Epithelial cell of proximal tubule (primary cell): ENCODE measurements around the gene NHS. TPM values are rescaled to one million over a fixed set of nuclear protein-coding genes. Genes with fewer than 3 reads are reported as not detected.

ENCODE experiments used
- DNase-seq: peaks from one replicate; pipeline ENCODE4 v3.0.0-alpha.2; 2011; ENCODE audit warnings: low read depth
- H3K4me3 ChIP-seq: 2 replicates; pipeline ENCODE4 v1.5.1; 2011; ENCODE audit warnings: low read depth, mild to moderate bottlenecking, low read length
- total RNA-seq: library from RNA; depleted of rRNA; stranded (reverse); fragments of >200 nt; gene quantifications from 2 replicates; pipeline ENCODE4 v1.2.3, GENCODE V29; 2015
- TF ChIP-seq, protein P1 (sequence below): conservative IDR thresholded peaks from 2 replicates; pipeline ENCODE4 v1.5.1; 2012; ENCODE audit warnings: low read depth, mild to moderate bottlenecking, low read length

The NHS gene
- total RNA-seq, 1 donor from 2014 or later = 7.6 TPM

DNA sequence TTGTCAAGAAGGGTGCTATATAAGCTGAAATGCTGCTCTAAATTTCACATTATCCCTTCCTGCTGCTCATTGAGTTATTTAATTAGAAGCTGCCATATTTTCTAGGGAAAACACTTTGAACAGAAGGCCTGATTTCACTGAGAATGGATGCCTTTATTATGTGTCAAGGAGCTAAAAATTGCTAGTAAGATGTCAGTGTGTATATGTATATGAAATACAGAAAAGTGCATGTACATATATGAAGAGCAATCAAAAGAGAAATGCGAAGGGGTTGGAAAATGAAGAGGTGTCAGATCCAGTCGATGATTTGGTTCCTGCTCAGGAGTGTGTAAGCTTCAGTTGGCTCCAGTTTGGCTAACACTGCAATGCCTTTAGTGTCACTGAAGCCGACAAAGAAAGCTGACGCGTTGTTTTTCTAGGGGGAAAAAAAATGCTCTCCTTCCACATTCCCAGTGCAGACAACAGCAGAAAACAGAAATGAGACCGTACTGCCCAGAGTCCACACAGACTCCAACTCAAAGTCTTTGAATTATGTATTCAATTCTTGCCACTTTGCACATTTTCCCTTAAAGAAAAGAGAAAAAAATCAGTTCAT, 154.2 kb downstream of the NHS start:
- TF ChIP-seq, protein P1, sequence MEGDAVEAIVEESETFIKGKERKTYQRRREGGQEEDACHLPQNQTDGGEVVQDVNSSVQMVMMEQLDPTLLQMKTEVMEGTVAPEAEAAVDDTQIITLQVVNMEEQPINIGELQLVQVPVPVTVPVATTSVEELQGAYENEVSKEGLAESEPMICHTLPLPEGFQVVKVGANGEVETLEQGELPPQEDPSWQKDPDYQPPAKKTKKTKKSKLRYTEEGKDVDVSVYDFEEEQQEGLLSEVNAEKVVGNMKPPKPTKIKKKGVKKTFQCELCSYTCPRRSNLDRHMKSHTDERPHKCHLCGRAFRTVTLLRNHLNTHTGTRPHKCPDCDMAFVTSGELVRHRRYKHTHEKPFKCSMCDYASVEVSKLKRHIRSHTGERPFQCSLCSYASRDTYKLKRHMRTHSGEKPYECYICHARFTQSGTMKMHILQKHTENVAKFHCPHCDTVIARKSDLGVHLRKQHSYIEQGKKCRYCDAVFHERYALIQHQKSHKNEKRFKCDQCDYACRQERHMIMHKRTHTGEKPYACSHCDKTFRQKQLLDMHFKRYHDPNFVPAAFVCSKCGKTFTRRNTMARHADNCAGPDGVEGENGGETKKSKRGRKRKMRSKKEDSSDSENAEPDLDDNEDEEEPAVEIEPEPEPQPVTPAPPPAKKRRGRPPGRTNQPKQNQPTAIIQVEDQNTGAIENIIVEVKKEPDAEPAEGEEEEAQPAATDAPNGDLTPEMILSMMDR = no peak
- DNase-seq = no peak
- no peak overlapping the region for H3K4me3 ChIP-seq

DNA sequence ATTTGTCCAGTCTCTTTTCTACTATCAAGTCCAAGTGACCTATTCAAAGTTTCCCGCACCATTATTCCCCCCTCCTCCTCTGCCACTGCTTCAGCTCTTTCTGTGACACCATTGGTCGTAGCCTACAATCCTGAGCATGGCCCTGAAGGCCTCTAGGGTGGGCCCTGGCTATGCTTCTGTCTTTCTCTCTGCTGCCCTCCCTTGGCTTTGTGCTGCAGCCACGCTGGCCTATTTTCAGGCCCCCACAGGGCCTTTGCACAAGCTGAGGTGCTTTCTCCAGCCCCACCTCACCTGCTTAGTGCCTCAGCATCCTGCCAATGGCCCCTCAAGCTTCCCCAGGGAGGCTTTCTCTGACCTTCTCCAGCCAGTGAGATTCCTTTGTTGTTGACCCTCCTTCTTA, 156.5 kb downstream of the NHS start:
- no peak overlapping the region for H3K4me3 ChIP-seq
- no peak for DNase-seq
- TF ChIP-seq, protein P1 = no peak

DNA sequence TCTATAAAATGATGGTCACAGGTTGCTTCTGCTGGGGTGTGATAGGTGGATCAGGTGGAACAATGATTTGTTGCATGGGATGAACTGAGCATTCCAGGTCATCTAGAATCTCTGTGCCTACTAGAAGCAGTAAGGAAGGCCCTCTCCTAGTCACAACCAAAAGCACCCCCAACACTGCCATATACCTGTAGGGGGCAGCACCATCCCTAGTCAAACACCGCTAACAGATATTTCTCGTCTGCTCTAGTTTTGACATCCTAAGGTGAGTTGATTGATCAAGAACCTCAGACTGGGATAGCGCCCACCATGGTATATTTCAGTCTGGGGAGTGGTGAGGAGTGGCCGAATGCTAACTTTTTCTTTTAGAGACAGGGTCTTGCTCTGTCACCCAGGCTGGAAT, 160.2 kb downstream of the NHS start:
- TF ChIP-seq, protein P1 = peak; percentile 51
- no peak for DNase-seq

DNA sequence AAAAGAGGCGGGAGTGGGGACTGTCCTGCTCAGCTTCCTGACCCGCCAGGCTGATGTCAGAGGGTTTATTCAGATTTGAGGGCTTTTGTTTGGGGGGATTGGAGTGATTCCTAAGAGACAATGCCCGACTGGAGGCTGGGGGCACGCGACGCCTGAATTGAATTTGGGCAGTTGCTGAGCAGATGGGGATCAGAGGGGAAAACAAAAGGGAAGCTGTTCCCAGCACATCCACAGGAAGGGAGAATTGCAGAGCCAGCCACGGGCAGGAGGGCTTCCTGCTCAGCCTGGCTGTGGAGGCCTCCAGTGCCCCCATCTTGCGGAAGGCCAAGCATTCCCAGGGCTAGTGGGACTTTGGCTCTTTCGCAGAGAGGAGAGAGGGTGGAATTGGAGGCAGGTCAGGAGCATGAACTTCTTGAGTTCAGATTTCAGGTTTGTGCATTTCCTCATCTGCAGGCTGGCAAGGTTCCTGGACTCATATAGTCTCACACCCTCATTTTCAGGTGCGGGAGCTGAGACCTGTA, 162.8 kb downstream of the NHS start:
- TF ChIP-seq, protein P1 = no peak
- DNase-seq = no peak
- H3K4me3 ChIP-seq = no peak overlapping the region

More for the DNA sequence above, 160.2 kb downstream of the NHS start:
- H3K4me3 ChIP-seq = no peak overlapping the region

DNA sequence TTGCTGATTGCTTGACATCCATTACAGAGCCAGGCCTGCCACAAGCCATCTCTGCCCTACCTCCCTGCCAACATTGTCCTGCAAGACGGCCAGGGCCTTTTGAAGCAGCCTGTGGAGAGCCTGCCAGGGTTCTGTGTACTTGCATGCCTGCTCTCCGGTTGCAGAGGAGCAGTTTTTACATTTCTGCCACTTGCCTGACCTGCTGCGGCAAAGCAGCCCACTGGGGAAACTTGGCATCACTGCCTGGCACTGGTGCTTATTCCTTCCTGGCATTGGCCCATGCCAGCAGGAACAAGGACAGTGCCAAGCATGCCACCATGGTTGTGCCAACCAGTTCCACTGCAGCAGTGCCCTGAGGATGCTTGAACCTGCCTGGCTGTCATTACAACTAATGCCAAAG, 167.1 kb downstream of the NHS start:
- TF ChIP-seq, protein P1 = no peak
- H3K4me3 ChIP-seq = no peak overlapping the region
- DNase-seq = no peak

DNA sequence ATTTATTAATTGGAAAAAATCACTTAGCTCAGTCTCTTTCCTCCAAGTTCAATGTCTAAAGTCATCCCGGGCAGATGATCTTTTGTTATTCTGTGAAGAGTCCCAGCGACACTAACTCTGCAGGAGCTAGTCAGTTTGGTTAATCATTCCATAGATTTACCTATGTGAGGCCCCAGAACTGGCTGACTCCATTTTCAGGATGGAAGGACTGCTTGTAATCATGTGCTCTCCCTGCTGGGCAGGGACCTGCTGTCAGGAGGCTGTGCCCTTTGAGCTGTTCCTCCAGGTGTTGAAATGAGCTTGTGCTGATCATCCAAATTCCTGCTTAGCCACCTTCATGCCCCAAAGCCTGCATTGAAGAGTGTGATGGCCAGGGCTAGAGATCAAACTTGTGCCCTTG, 169.8 kb downstream of the NHS start:
- no peak for DNase-seq
- H3K4me3 ChIP-seq = no peak overlapping the region
- TF ChIP-seq, protein P1 = no peak

DNA sequence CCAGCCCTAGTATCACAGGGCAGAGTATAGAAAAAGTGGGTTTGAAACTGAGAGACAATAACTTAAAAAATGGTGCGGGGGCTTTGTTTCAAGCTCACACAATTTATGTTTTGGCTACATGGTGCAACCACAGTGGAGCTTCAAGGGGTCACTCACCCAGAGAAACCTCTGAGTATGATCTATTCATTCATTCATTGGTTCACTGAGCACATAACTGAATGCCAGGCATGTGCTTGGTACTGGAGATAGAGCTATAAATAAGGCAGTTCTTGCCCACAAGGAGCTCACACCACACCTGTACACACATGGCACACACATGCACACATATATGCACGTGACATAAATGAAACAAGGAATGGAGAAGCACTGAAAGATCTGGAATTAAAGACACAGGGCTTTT, 171.4 kb downstream of the NHS start:
- H3K4me3 ChIP-seq = no peak overlapping the region
- TF ChIP-seq, protein P1 = no peak
- DNase-seq = no peak
